ENCODE results near the gene DUSP28. TPM values are rescaled to one million over a fixed set of nuclear protein-coding genes. Genes with fewer than 3 reads are reported as not detected.

Gene DUSP28
- total and polyA plus RNA-seq, 2 of the 13 experiments (the other 11 are each of a cell fraction or from before 2014, with no cell fraction given): 5.2 to 8.6 TPM

DNA sequence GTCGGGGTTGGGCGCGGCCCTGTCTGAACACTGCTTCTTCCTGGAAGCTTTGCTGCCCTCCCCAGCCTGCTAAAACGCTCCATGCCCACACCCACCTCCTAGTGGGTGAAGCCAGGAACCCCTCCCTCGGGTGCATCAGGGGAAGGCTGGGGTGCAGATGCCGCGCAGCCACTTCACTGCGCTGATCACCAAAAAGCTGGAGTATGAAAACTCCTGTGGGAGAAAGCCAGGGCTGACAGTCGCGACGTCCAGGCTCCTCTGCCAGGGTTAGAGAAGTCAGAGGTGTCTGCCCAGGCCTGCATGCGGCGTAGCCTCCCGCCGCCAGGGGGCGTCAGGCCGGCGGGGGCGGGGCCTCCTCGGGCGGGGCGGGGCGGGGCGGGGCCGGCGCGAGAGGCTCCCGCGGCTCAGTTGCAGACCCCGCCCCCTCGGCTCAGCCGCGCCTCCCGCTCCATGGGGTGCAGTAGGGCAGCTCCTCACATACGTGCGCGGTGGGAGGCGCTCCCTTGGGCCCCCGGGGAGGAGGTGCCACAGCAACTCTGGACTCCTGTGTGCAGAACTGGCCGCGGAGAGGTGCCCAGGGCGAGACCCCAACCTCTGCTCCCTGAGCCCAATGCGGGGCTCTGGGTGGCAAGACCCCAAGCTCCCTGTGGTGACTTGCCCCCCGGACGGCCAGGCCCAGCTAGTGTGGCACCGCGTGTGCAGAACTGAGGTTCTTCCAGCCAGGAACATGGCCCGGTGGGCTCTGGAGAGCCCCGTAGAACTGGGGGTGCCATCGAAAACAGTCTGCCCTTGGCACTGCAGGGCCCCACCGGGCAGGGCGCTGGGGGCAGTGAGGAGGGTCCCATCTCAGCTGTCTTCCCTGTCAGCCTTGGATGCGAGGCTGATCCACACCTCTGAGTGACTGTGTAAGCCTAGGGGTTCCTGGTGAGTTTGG lies 6.3 kb downstream of the DUSP28 start (continued):
- TF ChIP-seq, protein P1, sequence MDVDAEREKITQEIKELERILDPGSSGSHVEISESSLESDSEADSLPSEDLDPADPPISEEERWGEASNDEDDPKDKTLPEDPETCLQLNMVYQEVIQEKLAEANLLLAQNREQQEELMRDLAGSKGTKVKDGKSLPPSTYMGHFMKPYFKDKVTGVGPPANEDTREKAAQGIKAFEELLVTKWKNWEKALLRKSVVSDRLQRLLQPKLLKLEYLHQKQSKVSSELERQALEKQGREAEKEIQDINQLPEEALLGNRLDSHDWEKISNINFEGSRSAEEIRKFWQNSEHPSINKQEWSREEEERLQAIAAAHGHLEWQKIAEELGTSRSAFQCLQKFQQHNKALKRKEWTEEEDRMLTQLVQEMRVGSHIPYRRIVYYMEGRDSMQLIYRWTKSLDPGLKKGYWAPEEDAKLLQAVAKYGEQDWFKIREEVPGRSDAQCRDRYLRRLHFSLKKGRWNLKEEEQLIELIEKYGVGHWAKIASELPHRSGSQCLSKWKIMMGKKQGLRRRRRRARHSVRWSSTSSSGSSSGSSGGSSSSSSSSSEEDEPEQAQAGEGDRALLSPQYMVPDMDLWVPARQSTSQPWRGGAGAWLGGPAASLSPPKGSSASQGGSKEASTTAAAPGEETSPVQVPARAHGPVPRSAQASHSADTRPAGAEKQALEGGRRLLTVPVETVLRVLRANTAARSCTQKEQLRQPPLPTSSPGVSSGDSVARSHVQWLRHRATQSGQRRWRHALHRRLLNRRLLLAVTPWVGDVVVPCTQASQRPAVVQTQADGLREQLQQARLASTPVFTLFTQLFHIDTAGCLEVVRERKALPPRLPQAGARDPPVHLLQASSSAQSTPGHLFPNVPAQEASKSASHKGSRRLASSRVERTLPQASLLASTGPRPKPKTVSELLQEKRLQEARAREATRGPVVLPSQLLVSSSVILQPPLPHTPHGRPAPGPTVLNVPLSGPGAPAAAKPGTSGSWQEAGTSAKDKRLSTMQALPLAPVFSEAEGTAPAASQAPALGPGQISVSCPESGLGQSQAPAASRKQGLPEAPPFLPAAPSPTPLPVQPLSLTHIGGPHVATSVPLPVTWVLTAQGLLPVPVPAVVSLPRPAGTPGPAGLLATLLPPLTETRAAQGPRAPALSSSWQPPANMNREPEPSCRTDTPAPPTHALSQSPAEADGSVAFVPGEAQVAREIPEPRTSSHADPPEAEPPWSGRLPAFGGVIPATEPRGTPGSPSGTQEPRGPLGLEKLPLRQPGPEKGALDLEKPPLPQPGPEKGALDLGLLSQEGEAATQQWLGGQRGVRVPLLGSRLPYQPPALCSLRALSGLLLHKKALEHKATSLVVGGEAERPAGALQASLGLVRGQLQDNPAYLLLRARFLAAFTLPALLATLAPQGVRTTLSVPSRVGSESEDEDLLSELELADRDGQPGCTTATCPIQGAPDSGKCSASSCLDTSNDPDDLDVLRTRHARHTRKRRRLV (CRISPR knock-in tag; IDR thresholded peaks at IDR 0.05): 0 out of 2 replicates have a peak, but pooled peaks have one; percentile 65
- TF ChIP-seq ZBTB20 (CRISPR knock-in tag; IDR thresholded peaks at IDR 0.05; ENCODE audit: borderline replicate concordance, low read depth): no peak; the same call in 1 of the 2 replicates
- no peak for TF ChIP-seq DR1 (CRISPR knock-in tag; IDR thresholded peaks at IDR 0.05)
- TF ChIP-seq, protein P2, sequence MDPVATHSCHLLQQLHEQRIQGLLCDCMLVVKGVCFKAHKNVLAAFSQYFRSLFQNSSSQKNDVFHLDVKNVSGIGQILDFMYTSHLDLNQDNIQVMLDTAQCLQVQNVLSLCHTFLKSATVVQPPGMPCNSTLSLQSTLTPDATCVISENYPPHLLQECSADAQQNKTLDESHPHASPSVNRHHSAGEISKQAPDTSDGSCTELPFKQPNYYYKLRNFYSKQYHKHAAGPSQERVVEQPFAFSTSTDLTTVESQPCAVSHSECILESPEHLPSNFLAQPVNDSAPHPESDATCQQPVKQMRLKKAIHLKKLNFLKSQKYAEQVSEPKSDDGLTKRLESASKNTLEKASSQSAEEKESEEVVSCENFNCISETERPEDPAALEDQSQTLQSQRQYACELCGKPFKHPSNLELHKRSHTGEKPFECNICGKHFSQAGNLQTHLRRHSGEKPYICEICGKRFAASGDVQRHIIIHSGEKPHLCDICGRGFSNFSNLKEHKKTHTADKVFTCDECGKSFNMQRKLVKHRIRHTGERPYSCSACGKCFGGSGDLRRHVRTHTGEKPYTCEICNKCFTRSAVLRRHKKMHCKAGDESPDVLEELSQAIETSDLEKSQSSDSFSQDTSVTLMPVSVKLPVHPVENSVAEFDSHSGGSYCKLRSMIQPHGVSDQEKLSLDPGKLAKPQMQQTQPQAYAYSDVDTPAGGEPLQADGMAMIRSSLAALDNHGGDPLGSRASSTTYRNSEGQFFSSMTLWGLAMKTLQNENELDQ (CRISPR knock-in tag; IDR thresholded peaks at IDR 0.05; ENCODE audit: borderline replicate concordance): no peak
- TF ChIP-seq MAF1 (CRISPR knock-in tag; IDR thresholded peaks at IDR 0.05; ENCODE audit: borderline replicate concordance): no peak
- TF ChIP-seq NR3C1 (CRISPR knock-in tag; IDR thresholded peaks at IDR 0.05): no peak; the same call in 1 of the 2 replicates
- TF ChIP-seq, protein P3, sequence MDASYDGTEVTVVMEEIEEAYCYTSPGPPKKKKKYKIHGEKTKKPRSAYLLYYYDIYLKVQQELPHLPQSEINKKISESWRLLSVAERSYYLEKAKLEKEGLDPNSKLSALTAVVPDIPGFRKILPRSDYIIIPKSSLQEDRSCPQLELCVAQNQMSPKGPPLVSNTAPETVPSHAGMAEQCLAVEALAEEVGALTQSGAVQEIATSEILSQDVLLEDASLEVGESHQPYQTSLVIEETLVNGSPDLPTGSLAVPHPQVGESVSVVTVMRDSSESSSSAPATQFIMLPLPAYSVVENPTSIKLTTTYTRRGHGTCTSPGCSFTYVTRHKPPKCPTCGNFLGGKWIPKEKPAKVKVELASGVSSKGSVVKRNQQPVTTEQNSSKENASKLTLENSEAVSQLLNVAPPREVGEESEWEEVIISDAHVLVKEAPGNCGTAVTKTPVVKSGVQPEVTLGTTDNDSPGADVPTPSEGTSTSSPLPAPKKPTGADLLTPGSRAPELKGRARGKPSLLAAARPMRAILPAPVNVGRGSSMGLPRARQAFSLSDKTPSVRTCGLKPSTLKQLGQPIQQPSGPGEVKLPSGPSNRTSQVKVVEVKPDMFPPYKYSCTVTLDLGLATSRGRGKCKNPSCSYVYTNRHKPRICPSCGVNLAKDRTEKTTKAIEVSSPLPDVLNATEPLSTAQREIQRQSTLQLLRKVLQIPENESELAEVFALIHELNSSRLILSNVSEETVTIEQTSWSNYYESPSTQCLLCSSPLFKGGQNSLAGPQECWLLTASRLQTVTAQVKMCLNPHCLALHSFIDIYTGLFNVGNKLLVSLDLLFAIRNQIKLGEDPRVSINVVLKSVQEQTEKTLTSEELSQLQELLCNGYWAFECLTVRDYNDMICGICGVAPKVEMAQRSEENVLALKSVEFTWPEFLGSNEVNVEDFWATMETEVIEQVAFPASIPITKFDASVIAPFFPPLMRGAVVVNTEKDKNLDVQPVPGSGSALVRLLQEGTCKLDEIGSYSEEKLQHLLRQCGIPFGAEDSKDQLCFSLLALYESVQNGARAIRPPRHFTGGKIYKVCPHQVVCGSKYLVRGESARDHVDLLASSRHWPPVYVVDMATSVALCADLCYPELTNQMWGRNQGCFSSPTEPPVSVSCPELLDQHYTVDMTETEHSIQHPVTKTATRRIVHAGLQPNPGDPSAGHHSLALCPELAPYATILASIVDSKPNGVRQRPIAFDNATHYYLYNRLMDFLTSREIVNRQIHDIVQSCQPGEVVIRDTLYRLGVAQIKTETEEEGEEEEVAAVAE (CRISPR knock-in tag; IDR thresholded peaks at IDR 0.05; ENCODE audit: borderline replicate concordance): no peak
- TF ChIP-seq ZC3H4 (CRISPR knock-in tag; IDR thresholded peaks at IDR 0.05; ENCODE audit: borderline replicate concordance): no peak
- TF ChIP-seq, protein P4, sequence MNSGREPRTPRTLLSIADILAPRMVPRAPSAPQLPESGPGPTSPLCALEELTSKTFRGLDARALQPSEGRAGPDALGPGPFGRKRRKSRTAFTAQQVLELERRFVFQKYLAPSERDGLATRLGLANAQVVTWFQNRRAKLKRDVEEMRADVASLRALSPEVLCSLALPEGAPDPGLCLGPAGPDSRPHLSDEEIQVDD (CRISPR knock-in tag; IDR thresholded peaks at IDR 0.05; ENCODE audit: borderline replicate concordance): no peak
- TF ChIP-seq NFRKB (IDR thresholded peaks at IDR 0.05): no peak
- TF ChIP-seq KDM1A (CRISPR knock-in tag; IDR thresholded peaks at IDR 0.05): no peak
- TF ChIP-seq ZNF615 (CRISPR knock-in tag; IDR thresholded peaks at IDR 0.05; ENCODE audit: borderline replicate concordance): no peak
